ENCODE data around the gene MAFG. TPM values are rescaled to one million over a fixed set of nuclear protein-coding genes. Genes with fewer than 3 reads are reported as not detected.

Gene MAFG
- total and polyA plus RNA-seq, 2 of the 13 experiments (the other 11 are each of a cell fraction or from before 2014, with no cell fraction given) = 14.5 to 20.0 TPM

DNA sequence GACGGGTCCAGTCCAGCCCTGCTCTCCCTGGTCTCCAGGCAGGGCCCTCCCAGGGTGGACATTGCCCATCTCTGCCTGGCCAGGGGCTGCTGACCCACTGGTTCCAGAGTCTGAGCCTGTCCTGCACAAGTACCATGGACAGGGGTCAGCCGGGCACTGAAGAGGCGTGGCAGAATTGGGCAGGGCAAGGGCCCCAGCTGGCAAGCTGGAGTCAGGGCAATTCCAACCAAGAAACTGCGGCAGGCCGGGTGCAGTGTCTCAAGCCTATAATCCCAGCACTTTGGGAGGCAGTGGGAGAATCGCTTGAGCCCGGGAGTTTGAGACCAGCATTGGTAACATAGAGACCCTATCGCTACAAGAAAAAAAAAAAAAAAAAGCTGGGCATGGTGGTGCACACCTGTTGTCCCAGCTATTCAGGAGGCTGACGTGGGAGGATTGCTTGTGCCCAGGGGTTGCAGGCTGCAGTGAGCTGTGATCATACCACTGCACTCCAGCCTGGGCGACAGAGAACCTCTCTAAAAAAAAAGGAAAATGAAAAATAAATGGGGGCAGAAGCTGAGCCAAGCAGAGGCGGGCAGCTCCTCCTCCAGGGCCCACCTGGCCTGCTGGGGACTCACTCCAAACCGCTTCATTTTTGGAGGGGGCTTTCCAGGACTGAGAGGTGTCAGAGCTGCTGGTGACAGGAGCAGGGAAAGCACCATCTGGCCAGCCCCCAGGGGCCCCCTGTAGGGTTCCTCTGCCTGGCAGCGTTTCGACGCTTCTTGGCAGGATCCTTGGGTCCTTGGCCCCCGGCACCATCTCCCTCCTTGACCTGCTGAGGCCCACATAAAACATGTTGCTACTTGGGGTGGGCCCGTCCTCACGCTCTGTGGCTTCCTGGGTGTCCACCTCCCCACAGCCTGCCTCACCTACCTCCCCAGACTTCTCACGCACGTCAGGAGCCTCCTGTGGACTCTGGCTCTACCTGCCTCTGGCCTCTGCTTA, 2.9 kb upstream of the MAFG start (continued):
- no peak for TF ChIP-seq LRRFIP1 (CRISPR knock-in tag; conservative IDR thresholded peaks at IDR 0.05)
- no peak for TF ChIP-seq ZNF17 (CRISPR knock-in tag; IDR thresholded peaks at IDR 0.05)
- no peak for TF ChIP-seq XBP1 (CRISPR knock-in tag; IDR thresholded peaks at IDR 0.05)
- TF ChIP-seq BHLHE40 (IDR thresholded peaks at IDR 0.05; ENCODE audit: low read length) = no peak
- 0 out of 2 replicates have a peak, but pooled peaks have one; percentile 22 for TF ChIP-seq NRL (CRISPR knock-in tag; IDR thresholded peaks at IDR 0.05; ENCODE audit: borderline replicate concordance)
- no peak for TF ChIP-seq GMEB2 (CRISPR knock-in tag; IDR thresholded peaks at IDR 0.05; ENCODE audit: low read depth)
- TF ChIP-seq, protein P1, sequence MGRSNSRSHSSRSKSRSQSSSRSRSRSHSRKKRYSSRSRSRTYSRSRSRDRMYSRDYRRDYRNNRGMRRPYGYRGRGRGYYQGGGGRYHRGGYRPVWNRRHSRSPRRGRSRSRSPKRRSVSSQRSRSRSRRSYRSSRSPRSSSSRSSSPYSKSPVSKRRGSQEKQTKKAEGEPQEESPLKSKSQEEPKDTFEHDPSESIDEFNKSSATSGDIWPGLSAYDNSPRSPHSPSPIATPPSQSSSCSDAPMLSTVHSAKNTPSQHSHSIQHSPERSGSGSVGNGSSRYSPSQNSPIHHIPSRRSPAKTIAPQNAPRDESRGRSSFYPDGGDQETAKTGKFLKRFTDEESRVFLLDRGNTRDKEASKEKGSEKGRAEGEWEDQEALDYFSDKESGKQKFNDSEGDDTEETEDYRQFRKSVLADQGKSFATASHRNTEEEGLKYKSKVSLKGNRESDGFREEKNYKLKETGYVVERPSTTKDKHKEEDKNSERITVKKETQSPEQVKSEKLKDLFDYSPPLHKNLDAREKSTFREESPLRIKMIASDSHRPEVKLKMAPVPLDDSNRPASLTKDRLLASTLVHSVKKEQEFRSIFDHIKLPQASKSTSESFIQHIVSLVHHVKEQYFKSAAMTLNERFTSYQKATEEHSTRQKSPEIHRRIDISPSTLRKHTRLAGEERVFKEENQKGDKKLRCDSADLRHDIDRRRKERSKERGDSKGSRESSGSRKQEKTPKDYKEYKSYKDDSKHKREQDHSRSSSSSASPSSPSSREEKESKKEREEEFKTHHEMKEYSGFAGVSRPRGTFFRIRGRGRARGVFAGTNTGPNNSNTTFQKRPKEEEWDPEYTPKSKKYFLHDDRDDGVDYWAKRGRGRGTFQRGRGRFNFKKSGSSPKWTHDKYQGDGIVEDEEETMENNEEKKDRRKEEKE (IDR thresholded peaks at IDR 0.05) = no peak
- peak; percentile 74; the same call in 1 of the 2 replicates for TF ChIP-seq MIER2 (CRISPR knock-in tag; IDR thresholded peaks at IDR 0.05)
- TF ChIP-seq ZFX (CRISPR knock-in tag; IDR thresholded peaks at IDR 0.05; ENCODE audit: low read depth) = no peak

Measured in HepG2 (cell line).